Suprapubic skin (tissue), 4 donors: ENCODE measurements around the gene PSMD14.

Experiments
- CTCF ChIP-seq, 2 donors: fragments of 200-600 bp in 1 of 2; fragments of 450-650 bp in 1 of 2; sonication (generic) in 1 of 2; IDR thresholded peaks; one replicate each; pipeline ENCODE4 v1.5.1; 2016 to 2019; ENCODE audit warnings: antibody characterized with exemption in 2 of 2, mild to moderate bottlenecking in 1 of 2, moderate library complexity in 1 of 2
- EP300 ChIP-seq: sonication (generic); formaldehyde crosslinking; IDR thresholded peaks from one replicate; pipeline ENCODE4 v1.6.1; 2017; ENCODE audit warnings: antibody characterized with exemption
- POLR2A ChIP-seq, 2 donors: fragments of 450-650 bp; IDR thresholded peaks; one replicate each; pipeline ENCODE4 v1.6.1; 2017; ENCODE audit warnings: antibody characterized with exemption in 2 of 2, mild to moderate bottlenecking in 2 of 2, moderate library complexity in 2 of 2
- POLR2AphosphoS5 ChIP-seq, 3 donors: sonication (generic); formaldehyde crosslinking; IDR thresholded peaks; one replicate each; pipeline ENCODE4 v1.6.1; 2017; ENCODE audit warnings: antibody characterized with exemption in 3 of 3

- TF ChIP-seq CTCF (IDR thresholded peaks at IDR 0.05) (no peak), EP300 (no peak), POLR2A (IDR thresholded peaks at IDR 0.05) (no peak), POLR2AphosphoS5 (IDR thresholded peaks at IDR 0.05) (no peak)
These were observed 24.3 kb upstream of the PSMD14 start for GRCh38 chr2:161283926-161284325.
